ENCODE data around the gene FAH. TPM values are rescaled to one million over a fixed set of nuclear protein-coding genes. Genes with fewer than 3 reads are reported as not detected.

FAH gene
- total RNA-seq, 1 experiment from 2014 or later = 21.5 TPM

DNA sequence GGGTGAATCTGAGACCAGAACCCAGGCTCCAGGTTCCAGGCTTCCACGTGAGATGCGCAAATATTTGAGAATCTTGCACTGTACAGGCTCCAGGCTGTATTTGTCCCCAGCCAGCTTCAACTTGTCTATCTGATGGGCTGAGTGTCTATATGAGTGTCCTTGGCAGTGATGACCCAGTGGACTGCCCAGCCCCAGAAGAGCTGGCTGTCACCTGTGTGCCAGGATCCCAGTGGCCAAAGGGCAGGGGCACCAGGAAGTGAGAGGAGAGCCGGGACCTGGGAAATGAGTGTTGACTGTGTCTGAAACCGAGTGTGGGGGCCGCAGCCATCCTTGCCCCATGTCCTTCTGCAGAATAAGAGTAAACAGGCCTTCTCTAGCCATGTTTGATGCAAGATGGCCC, 10.4 kb downstream of the FAH start:
- Mint-ChIP-seq H3K36me3 (ENCODE audit: insufficient read depth in 1 of 3, low read depth in 3 of 3) (peaks cover 13 to 43% (median 19%) of the 10 kb centered on the region in 3 experiments), H3K4me1 (0 out of 4 replicates have a peak, but pooled peaks cover 0 to 2% of the 10 kb centered on the region in 2 experiments), H3K27ac (no peak overlapping the region), H3K27me3 (ENCODE audit: low read depth) (no peaks in the 10 kb centered on the region), H3K4me3 (no peak overlapping the region), H3K9me3 (no peaks in the 10 kb centered on the region)
- Histone ChIP-seq H2BK15ac (ENCODE audit: low read depth, low read length) (no peak overlapping the region), H3K79me2 (ENCODE audit: insufficient read depth, low read length) (no peaks in the 10 kb centered on the region; the same call in 1 of the 2 replicates), H3K9me3 (ENCODE audit: control insufficient read depth, low read depth, low read length) (no peaks in the 10 kb centered on the region), H2BK20ac (ENCODE audit: low read depth, low read length, poor library complexity, severe bottlenecking) (no peak overlapping the region), H3K14ac (ENCODE audit: insufficient read depth, low read length) (no peak overlapping the region), H4K20me1 (ENCODE audit: control insufficient read depth, insufficient read depth, insufficient read length) (no peaks in the 10 kb centered on the region), H4K8ac (replicated peaks; ENCODE audit: insufficient read length, low read depth, low read length) (no peak overlapping the region), H3K79me1 (ENCODE audit: insufficient read depth, low read depth, low read length, poor library complexity, severe bottlenecking) (no peaks in the 10 kb centered on the region), H3K4me1 (ENCODE audit: insufficient read depth, low read length) (no peaks in the 10 kb centered on the region), H3K56ac (ENCODE audit: insufficient read length, low read depth, low read length) (no peak overlapping the region), H4K5ac (ENCODE audit: insufficient read length, low read depth, low read length) (no peak overlapping the region), H3K23me2 (ENCODE audit: insufficient read length, low read depth, low read length, poor library complexity, severe bottlenecking) (no peaks in the 10 kb centered on the region), H3K23ac (ENCODE audit: insufficient read length, low read depth, low read length) (no peak overlapping the region), H3K4me2 (ENCODE audit: insufficient read depth, insufficient read length, low read length) (no peak overlapping the region), H3T11ph (ENCODE audit: low read length) (no peak overlapping the region), H4K91ac (ENCODE audit: insufficient read length, low read depth, low read length) (no peak overlapping the region), H3K27me3 (ENCODE audit: insufficient read depth, low read length) (no peaks in the 10 kb centered on the region), H2BK120ac (ENCODE audit: low read depth, low read length, poor library complexity, severe bottlenecking) (no peak overlapping the region), H2BK5ac (ENCODE audit: insufficient read length, low read length) (no peak overlapping the region), H3K4ac (ENCODE audit: low read depth, low read length) (no peak overlapping the region), H3K18ac (ENCODE audit: insufficient read length, low read depth, low read length) (no peak overlapping the region), H2AK5ac (ENCODE audit: insufficient read length, low read length) (no peak overlapping the region), H2AFZ (ENCODE audit: low read length) (no peak overlapping the region), H3K9ac (ENCODE audit: extremely low read depth, insufficient read length, low read length) (no peak overlapping the region), H3K27ac (ENCODE audit: insufficient read length, low read depth, low read length) (no peak overlapping the region), H2BK12ac (ENCODE audit: insufficient read length, low read depth, low read length) (no peak overlapping the region)
- no peak for DNase-seq
- WGBS (ENCODE audit: extremely low coverage, insufficient read length, low lambda C conversion rate) = no CpG with 5 or more reads among the region's 5 CpGs
- TF ChIP-seq, protein P1, sequence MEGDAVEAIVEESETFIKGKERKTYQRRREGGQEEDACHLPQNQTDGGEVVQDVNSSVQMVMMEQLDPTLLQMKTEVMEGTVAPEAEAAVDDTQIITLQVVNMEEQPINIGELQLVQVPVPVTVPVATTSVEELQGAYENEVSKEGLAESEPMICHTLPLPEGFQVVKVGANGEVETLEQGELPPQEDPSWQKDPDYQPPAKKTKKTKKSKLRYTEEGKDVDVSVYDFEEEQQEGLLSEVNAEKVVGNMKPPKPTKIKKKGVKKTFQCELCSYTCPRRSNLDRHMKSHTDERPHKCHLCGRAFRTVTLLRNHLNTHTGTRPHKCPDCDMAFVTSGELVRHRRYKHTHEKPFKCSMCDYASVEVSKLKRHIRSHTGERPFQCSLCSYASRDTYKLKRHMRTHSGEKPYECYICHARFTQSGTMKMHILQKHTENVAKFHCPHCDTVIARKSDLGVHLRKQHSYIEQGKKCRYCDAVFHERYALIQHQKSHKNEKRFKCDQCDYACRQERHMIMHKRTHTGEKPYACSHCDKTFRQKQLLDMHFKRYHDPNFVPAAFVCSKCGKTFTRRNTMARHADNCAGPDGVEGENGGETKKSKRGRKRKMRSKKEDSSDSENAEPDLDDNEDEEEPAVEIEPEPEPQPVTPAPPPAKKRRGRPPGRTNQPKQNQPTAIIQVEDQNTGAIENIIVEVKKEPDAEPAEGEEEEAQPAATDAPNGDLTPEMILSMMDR (conservative IDR thresholded peaks at IDR 0.05) = no peak

Measured in H9 (cell line).